GM12801 (cell line): ENCODE data around the gene THOP1.

Source experiments
- CTCF ChIP-seq: IDR thresholded peaks from one replicate; pipeline ENCODE4 v1.5.1; 2011; ENCODE audit warnings: control low read depth; ENCODE audit not compliant: insufficient read length; ENCODE audit errors: extremely low read depth

The THOP1 gene

DNA sequence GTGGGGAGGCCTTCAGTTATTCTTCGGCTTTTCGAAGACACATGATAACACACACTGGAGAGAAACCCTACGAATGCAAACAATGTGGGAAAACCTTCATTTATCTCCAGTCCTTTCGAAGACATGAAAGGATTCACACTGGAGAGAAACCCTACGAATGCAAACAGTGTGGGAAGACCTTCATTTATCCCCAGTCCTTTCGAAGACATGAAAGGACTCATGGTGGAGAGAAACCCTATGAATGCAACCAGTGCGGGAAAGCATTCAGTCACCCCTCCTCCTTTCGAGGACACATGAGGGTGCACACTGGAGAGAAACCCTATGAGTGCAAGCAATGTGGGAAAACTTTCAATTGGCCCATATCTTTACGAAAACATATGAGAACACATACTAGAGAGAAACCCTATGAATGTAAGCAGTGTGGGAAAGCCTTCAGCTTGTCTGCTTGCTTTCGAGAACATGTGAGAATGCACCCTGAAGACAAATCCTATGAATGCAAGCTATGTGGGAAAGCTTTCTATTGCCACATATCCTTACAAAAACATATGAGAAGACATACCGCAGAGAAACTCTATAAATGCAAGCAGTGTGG is 67.8 kb downstream of the THOP1 start:
- TF ChIP-seq CTCF, result no peak

DNA sequence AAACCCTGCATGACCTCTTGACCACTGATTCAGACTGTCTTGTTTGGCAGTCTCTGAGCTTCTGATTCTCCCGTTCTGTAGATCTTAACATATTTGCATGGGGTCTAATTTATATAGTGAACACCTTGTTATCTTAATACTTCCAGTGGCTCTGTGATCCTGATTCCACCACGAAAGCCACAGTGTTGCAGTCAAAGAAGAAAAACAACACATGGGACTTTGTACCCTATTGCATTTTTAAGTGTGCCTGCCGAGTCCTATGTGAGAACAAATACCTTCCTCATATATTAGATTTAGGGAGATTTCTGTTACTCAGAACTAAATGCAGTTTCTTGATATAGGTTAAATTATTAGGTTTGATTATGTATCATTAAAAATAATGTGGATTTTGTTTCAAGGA is 69.5 kb downstream of the THOP1 start:
- TF ChIP-seq CTCF, result no peak

- TF ChIP-seq CTCF, result no peak
Observed at GRCh38 chr19:2856457-2857050, 71.3 kb downstream of the THOP1 start.

GRCh38 chr19:2858864-2859263 is 73.6 kb downstream of the THOP1 start:
- TF ChIP-seq CTCF, result no peak

DNA sequence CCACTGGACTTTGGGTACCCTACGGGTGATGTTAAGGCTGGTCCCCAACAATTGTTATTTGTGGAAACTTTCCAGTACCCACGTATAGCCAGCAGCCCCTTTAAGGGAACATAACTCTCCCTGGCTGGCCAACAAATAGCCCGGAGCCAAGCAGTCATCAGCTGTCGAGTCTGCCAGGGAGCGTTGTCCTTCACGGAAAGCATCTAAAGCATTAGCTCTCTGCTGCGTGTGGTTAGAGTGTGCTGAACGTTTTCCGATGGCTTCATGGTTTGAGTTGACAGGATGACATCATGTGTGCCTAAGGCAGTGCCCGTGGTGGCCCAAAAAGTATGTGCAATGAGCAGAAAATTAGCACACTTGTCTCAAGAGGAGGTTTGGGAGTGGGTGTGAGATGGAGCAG is 78.5 kb downstream of the THOP1 start:
- no peak for TF ChIP-seq CTCF
